RPMI8226 (cell line): ENCODE data around the gene ESPN.
"Not testable (repeated sequence)": the region's sequence is repeated elsewhere in the genome, so short reads cannot be mapped to it uniquely, and the experiment has no call there.

Source experiments
- DNase-seq: peaks from one replicate; pipeline ENCODE4 v3.0.0-alpha.2; 2015

The ESPN gene, protein sequence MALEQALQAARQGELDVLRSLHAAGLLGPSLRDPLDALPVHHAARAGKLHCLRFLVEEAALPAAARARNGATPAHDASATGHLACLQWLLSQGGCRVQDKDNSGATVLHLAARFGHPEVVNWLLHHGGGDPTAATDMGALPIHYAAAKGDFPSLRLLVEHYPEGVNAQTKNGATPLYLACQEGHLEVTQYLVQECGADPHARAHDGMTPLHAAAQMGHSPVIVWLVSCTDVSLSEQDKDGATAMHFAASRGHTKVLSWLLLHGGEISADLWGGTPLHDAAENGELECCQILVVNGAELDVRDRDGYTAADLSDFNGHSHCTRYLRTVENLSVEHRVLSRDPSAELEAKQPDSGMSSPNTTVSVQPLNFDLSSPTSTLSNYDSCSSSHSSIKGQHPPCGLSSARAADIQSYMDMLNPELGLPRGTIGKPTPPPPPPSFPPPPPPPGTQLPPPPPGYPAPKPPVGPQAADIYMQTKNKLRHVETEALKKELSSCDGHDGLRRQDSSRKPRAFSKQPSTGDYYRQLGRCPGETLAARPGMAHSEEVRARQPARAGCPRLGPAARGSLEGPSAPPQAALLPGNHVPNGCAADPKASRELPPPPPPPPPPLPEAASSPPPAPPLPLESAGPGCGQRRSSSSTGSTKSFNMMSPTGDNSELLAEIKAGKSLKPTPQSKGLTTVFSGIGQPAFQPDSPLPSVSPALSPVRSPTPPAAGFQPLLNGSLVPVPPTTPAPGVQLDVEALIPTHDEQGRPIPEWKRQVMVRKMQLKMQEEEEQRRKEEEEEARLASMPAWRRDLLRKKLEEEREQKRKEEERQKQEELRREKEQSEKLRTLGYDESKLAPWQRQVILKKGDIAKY

DNA sequence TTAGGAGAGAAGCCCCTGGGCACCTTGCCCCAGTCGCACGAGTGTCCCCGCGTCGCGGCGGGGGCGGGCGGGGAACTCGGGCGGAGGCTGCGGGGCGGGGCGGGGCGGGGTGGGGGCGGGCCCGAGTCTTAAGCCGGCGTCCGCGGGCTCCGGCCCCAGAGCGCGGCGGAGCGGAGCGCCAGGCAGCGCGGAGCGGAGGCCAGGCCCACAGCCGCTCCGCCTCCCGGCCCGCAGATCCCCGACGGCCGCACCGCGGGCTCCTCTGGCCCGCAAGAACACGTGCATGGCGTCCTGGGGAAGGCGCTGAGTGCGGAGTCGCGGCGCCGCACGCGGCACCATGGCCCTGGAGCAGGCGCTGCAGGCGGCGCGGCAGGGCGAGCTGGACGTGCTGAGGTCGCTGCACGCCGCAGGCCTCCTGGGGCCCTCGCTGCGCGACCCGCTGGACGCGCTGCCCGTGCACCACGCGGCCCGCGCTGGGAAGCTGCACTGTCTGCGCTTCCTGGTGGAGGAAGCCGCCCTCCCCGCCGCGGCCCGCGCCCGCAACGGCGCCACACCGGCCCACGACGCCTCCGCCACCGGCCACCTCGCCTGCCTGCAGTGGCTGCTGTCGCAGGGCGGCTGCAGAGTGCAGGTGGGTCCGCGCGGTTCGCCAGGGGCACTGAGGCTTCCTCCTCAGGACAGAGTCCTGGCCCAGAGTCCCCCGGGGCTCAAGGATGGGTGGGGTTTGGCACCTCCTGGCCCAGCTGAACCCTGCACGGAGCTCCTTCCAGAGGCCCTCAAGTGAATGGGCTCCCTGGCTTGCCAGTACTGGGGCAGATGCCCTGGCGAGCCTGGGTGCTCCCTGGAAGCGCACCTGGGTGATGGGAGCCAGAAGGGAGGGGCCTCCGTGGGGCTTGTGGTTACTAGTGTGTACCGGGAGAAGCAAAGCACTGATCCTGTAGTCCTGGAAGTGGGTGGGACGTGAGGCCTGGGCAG, at the start of gene ESPN:
Gene ESPN (plus strand): TSS at position 158 of the 975 bp plus-strand sequence. CDS start 180 bp downstream, at position 338.
- DNase-seq = peak; percentile 75

DNA sequence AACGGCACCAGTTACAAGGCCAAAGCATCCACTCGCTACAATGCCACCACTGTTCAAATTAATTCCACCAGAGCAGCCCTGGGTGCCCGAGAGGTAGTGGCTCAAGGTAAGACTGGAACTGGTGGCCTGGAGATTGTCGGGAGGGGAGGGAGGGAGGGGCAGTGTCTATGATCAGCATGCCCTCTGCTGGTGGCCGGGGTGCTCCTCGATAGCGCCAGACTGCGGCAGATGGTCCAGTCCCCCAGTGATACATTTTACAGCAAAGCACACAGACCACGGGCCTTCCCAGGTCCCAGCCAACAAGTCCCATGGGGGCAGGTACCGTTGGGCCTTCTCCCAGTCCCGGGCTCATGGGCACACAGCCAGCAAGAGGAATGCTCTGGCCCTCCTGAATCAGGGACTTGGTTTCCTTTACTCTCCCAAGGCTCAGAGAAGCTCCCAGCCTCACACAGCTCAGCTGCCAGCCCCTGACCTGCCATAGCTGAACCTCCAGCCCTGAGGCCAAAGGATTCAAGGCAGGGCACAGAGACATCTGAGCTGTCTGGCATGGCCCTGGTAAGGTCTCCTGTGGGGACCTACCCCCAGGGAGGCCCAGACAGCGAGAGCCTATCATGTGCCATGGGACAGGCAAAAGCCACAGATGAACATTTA, 46.4 kb upstream of the ESPN start:
- peak; percentile 35 for DNase-seq

DNA sequence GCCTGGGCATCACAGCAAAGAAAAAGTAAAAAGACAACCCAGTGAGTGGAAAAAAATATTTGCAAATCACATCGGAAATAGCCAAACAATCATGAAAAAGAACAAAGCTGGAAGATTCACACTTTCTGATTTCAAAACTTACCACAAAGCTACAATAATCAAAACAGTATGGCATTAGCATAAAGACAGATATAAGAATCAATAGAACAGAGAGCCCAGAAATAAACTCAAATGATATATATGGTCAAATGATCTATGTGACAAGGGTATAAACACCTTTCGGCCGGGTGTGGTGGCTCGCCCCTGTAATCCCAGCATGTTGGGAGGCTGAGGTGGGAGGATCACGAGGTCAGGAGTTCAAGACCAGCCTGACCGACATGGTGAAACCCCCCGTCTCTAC, 44.5 kb upstream of the ESPN start:
- DNase-seq = no peak

DNA sequence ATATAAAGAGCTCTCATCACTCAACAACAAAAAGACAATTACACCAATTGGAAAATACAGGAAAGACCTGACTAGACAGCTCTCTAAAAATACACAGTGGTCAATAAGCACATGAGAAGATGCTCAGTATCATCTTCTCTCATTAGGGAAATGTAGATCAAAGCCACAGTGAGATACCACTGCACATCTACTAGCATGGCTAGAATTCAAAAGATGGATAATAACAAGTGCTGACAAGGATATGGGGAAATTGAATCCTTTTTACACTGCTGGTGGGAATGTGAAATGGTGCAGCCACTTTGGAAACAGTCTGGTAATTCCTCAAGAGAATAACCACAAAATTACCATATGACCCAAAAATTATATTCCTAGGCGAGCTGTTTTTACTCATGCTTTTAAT, 40.4 kb upstream of the ESPN start:
- DNase-seq = no peak

DNA sequence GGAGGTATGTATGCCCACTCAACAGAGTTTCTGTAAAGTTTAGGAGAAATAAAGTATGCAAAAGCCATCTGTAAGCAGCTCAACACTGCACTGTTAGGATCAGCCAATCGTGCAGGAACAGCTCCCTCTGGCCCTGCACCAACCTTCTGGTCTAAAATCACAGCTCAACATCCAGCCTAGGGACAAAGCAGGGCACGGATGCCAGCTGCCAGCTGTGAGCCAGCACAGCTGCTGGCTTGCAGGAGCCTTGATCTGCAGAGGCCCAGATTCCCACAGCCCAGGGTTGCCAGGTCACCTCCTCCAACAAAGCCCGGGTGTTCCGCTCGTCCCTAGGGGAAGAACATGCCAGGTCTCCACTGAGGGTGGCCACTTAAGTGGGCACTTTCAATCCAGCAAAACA, 39.6 kb upstream of the ESPN start:
- no peak for DNase-seq

DNA sequence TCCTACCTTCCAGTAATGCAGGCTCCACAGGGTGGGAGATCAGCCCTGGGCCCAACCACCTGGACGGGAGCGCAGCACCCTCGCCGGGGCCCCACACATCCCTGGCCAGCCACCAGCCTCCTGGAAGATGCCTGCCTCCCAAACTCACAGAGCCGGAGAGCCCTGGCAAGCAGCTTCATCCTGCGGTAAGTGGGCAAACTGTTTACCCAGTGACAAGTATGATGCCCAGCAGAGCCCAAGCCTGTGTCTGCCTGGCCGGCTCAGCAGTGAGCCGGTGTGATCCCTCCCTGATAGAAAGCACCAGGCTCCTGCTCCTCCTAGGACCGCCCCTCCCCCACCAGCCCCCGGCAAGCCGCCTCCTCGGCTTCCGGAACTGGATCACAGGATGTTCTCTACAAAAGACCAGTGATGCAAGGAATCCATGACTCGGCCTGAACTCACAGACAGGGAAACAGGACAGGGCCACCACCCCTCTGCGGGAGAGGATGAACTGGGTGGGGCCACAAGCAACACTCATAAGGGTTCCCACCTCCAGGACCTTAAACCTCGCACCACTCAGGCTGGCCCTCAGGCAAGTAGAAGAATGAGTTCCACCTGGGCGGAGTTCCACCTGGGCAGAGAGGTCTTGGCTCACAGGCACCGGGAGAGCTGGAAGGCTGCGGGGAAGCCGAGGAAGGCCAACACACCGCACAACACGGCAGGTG, 38.9 kb upstream of the ESPN start:
- DNase-seq = no peak

DNA sequence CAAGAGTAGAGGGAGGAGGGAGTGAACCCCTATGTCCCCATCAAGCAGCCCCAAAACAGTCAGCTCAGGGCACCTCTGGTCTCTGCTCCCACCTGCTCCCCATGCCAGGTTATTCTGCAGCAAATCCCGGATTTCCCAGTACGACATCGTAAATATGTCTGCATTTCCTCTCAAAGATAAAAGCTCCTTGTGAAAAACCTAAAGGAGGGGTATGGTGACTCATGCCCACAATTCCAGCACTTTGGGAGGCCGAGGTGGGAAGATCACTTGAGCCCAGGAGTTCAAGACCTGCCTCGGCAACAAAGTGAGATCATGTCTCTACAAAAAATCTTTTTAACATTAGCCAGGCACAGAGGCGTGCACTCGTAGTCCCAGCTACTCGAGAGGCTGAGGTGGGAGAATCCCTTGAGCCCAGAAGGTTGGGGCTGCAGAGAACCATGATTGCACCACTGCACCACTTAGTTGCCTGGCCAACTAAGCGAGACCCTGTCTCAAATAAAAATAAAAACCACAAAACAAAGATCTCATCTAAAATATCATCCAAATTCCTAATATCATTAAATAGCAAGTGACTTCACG, 38.1 kb upstream of the ESPN start:
- no peak for DNase-seq

DNA sequence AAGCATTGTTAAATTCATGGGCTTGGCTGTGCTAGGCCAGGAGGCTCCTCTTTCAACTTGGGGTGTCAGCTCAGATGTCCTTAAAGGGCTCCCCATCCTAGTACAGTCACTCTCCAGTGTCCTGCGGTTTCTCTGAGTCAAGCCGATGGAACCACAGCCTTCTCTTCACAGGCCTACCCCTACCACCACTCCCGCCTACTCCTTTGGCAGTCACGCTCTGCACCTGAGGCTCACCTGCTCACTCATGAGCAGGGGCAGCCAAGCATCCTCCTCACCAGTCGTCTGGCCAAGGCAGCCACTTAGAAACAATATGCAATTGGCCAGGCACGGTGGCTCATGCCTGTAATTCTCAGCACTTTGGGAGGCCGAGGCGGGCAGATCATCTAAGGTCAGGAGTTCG, 34.6 kb upstream of the ESPN start:
- DNase-seq = no peak

DNA sequence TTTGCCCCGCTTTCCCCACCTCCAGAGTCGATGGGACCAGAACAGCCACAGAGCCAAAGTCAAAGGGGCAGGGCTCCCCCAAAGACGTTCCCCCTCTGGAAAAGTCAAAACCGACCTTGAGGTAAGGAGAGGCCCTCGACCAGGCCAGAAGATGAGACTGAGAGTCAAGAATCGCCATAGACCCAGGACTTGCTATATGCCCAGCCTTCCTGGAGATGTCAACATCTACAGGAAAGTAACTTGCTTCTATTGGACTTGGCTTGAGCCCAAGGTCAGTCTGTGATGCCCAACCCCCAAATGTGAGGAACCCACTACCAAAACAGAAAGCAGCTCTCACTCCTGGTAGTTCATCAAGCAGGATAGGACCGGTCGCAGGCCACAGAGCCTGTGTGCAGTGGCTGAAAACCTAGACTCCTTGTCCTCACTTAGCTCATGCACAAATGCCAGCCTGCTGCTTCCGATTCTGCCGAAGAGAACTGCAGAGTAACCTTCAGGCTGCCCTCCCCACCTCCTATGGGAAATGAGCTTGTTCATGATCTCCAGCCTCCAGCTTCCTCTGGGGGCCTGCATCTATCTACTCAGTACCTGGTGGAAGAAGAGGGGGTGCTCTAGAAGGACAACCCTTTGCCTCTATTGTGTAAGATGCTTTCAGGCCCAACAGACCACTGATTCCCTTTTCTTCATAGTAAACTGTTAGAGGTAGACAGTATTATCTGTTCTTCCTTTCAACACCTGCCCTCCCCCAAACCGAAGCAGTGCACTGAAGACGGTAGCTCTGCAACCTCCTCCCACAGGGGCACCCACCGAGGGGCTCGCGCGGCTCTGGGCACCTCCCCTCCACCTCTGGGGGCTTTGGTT, 32.4 kb upstream of the ESPN start:
- DNase-seq = peak; percentile 46

DNA sequence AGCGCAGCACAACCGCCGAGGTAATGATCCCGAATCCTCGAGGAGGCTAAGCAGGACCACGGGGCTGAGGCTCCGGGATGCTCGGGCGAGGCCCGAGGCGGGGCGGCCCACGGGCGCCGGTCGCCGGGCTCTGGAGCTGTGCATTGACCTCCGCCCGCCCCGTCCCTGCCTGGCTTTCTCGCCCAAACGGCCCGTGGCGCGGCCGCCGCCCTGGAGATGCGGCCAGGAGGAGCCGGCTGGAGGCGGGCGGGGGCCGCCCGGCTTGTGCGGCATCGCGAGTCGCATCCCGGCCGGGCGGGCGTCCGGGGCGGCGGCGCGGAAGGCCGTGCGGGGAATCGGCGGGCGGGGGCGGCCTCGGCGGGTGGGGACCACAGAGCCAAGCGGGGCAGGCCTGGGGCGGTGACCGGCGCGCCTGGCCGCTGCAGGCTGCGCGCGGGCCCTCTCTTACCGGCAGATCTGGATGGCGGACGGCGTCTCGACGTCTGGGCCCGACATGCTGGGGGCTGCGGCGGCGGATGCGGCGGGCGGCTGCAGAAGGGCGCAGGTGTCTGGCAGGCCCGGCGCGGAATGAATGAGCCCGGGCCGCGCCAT, 31.7 kb upstream of the ESPN start:
- no peak for DNase-seq

DNA sequence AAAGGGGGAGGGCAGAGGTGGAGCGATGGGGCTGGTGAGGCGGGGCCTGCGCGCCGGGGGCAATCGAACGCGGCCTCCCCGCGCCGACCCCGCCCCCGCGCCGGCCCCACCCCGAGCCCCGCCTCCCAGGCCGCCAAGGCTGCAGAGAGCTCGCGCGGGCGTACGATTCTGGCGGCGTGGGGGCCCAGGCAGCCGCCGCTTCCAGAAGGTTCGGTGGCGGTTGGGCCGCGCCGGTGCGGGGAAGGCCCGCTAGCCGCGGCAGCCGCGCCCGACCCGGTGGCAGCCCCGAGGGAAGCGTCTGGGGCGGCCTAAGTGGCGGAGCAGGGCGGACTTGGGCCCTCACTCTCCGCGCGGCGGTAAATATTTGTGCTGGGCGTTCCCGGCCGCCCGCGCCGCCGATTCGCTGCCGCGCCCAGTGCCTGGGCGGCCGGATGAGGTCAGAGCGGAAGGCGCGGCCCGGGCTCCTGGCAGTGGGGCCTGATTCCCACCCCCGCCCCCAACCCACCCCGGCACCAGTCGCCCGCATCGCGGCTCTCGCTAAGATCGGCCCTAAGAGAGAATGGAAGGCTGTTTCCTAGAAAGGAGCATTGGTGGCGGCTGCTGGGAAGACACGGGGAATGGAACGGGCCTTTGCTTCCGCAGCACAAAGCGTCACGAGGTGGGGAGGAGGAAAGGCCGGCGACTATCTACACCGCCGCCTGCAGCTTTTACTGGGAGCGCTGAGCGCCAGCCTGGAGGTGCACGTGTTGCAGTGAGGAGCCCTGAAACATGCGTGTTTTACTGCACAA, 31.0 kb upstream of the ESPN start, which contains the start of gene ACOT7:
Gene ACOT7 (minus strand): TSS at position 368 of the 788 bp plus-strand sequence. CDS start 368 bp downstream, outside the sequence.
- DNase-seq = peak; percentile 96

DNA sequence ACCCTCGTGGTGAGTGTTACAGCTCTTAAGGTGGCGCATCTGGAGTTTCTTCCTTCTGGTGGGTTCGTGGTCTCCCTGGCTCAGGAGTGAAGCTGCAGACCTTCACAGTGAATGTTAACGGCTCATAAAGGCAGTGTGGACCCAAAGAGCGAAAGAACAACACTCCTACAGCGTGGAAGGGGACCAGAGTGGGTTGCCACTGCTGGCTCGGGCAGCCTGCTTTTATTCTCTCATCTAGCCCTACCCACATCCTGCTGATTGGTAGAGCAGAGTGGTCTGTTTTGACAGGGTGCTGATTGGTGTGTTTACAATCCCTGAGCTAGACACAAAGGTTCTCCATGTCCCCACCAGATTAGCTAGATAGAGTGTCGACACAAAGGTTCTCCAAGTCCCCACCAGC, 29.4 kb upstream of the ESPN start:
- DNase-seq = not testable (repeated sequence)

DNA sequence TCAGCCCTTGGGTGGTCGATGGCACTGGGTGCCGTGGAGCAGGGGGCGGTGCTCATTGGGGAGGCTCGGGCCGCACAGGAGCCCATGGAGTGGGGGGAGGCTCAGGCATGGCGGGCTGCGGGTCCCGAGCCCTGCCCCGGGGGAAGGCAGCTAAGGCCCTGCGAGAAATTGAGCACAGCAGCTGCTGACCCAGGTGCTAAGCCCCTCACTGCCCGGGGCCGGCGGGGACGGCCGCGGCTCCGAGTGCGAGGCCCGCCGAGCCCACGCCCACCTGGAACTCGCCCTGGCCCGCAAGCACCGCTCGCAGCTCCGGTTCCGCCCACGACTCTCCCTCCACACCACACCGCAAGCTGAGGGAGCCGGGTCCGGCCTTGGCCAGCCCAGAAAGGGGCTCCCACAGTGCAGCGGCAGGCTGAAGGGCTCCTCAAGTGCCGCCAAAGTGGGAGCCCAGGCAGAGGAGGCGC, 28.8 kb upstream of the ESPN start:
- DNase-seq = not testable (repeated sequence)

DNA sequence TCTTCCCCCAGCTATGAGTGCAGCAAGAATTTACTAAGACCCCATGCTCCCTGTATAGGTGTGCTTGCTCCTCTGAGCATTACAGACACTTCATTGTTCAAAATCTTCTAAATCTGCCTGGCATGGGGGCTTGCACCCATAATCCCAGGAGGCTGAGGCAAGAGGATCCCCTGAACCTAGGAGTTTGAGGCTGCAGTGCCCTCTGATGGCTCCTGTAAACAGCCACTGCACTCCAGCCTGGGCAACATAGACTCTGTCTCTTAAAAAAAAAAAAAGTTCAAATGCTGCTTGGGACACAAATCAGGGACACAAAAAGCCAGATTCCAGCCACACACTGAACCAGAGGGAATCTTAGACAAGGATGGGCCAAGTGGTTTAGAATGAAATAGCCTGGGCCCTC, 27.6 kb upstream of the ESPN start:
- peak; percentile 44 for DNase-seq

DNA sequence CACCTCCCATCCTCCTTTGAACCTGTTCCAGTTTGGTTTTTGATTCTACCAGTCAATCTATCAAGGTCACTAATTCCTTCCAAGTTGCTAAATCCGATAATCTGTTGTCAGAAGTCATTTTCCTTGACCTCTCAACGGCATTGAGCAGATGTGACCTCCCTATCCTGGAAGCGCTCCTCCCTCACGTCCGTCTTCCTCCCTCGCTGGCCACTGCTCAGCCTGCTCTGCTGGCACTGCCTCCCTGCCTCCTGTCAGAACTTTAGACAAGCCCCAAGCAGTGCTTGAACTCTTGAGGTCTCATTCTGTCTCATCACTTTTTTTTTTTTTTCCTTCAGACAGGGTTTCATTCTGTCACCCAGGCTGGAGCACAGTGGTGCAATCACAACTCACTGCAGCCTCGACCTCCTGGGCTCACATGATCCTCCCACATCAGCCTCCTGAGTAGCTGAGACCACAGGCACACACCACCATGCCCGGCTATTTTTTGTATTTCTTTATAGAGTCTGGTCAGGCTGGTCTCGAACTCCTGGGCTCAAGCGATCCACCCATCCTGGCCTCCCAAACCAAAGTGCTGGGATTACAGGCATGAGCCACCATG, 26.6 kb upstream of the ESPN start:
- DNase-seq = no peak

DNA sequence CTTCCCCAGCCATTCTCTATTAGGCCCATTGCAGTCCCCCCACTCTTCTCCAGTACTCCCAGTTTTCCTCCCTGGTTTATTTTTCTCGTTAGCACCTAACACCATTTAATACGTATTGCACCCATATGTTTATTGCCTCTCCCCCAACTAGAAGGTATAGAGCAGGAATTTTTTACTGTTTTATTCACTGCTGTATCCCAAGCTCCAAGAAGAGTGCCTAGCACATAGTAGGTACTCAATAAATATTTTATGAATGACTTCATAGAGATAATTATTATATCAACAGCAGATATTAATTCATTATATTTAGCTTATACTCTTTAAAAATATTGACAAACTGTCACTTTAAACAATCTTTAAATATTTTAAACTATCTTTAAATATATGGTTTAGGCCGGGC, 25.3 kb upstream of the ESPN start:
- no peak for DNase-seq

DNA sequence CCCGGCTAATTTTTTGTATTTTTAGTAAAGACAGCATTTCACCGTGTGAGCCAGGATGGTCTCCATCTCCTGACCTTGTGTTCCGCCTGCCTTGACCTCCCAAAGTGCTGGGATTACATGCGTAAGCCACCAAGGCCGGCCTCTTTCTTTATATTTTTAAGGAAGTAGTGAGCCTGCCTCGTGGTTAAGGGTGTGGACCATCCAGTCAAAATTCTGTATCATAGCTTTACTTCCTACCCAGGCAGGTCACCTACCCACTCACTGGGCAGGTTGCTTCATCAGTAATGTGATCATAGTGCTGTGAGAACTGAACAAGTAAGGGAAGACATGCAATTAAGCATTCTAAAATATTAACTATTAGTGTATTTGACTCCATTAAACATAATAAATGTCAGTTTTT, 22.9 kb upstream of the ESPN start:
- no peak for DNase-seq

DNA sequence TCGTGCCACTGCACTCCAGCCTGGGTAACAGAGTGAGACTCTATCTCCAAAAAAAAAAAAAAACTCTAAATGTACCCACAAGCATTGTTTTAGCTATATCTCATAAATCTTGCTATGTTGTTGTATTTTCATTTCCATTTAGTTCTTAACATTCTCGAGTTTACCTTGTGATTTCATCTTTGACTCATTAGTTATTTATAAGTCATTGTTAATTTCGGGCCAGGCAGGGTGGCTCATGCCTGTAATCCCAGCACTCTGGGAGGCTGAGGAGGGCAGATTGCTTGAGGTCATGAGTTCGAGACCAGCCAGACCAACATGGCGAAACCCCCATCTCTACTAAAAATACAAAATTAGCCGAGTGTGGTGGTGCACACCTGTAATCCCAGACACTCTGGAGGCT, 16.6 kb upstream of the ESPN start:
- DNase-seq = no peak
